Fibroblast of villous mesenchyme (primary cell): Measurements from ENCODE around the gene PSEN1. TPM values are rescaled to one million over a fixed set of nuclear protein-coding genes. Genes with fewer than 3 reads are reported as not detected.
"Not testable (repeated sequence)": the region's sequence is repeated elsewhere in the genome, so short reads cannot be mapped to it uniquely, and the experiment has no call there.

Experiments
- DNase-seq: peaks from one replicate; pipeline ENCODE4 v3.0.0-alpha.2; 2010; ENCODE audit warnings: low read depth
- H3K4me3 ChIP-seq: 2 replicates; pipeline ENCODE4 v1.5.1; 2011; ENCODE audit warnings: low read depth, mild to moderate bottlenecking, low read length
- total RNA-seq: library from RNA; depleted of rRNA; stranded (reverse); fragments of >200 nt; gene quantifications from 2 replicates; pipeline ENCODE4 v1.2.3, GENCODE V29; 2012
- TF ChIP-seq, protein P1 (sequence below): IDR thresholded peaks from 2 replicates; pipeline ENCODE4 v1.5.1; 2012; ENCODE audit warnings: low read depth, mild to moderate bottlenecking, low read length; ENCODE audit not compliant: insufficient read depth

PSEN1 gene
- total RNA-seq, 1 donor, result 57.4 TPM

DNA sequence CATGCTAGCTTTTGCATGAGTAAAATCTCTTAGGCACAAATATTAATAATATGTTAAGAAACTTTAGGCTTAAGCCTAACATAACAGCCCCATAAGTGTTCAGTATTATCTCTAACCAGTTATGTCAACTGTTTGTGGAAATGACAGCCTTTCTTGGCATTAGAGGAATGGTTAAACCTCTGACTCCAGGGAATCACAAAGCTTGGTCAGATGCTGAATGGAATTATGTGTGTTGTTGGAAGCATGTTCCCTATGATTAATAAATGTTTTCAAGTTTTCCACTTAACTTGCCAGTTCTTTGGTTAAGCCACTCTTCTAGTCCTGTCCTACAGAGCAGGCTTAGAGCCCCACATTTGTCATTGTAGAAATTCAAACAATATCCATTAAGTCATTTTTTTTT lies 17.0 kb downstream of the PSEN1 start:
- H3K4me3 ChIP-seq, result no peak overlapping the region
- DNase-seq, result peak; percentile 38
- TF ChIP-seq, protein P1, sequence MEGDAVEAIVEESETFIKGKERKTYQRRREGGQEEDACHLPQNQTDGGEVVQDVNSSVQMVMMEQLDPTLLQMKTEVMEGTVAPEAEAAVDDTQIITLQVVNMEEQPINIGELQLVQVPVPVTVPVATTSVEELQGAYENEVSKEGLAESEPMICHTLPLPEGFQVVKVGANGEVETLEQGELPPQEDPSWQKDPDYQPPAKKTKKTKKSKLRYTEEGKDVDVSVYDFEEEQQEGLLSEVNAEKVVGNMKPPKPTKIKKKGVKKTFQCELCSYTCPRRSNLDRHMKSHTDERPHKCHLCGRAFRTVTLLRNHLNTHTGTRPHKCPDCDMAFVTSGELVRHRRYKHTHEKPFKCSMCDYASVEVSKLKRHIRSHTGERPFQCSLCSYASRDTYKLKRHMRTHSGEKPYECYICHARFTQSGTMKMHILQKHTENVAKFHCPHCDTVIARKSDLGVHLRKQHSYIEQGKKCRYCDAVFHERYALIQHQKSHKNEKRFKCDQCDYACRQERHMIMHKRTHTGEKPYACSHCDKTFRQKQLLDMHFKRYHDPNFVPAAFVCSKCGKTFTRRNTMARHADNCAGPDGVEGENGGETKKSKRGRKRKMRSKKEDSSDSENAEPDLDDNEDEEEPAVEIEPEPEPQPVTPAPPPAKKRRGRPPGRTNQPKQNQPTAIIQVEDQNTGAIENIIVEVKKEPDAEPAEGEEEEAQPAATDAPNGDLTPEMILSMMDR, result no peak

DNA sequence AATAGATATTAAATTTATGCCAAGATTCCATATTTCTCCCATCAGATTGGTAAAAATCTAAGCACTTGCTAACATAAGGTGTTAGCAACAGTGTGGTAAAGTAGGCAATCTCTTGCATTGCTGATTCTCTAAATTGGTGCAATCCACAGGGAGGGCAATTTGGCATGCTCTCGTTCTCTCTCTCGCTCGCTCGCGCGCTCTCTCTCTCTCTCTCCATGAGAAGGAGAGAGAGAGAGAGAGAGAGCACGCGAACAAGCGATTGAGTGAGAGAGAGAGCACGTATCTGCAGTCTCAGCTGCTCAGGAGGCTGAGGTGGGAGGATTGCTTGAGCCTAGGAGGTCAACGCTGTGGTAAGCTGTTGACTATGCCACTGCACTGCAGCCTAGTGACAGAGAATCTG lies 25.9 kb downstream of the PSEN1 start:
- DNase-seq, result no peak
- TF ChIP-seq, protein P1, result no peak
- H3K4me3 ChIP-seq, result no peak overlapping the region

DNA sequence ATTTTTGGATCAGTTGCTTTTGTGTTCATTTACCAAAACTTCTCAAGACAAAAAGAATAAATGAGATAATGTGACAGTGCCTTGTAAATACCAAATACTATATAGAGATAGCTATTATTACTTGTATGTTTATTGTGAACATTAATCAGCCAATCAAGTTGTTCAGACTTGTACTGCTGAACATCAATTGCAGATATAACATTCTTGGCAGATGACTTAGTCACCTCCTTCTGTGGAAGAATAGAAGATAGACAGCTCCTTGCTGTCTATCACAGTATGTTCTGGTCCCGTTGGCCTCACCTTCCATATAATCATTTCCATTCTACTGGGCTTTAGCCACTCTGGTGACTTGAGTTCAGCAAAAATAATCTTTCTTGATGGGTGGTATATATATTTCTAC lies 30.1 kb downstream of the PSEN1 start:
- DNase-seq, result no peak
- H3K4me3 ChIP-seq, result no peak overlapping the region
- TF ChIP-seq, protein P1, result no peak

DNA sequence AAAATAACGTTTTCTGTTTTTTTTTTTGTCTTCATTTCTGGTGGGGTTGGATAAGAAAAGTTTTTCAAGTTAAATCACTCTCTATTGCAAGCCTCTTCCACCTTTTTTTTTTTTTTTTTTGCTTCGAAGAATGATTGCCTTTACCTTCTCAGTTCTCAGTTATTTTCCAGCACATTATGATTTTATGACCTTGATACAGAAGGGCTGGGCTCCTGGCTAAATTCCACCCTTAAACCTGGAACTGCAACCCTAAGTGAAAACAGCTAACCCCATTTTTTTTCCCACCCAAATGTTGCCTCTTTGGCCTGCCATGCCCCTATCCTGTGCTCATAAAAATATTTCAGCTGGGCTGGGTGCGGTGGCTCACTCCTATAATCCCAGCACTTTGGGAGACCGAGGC lies 31.4 kb downstream of the PSEN1 start:
- TF ChIP-seq, protein P1, result no peak
- DNase-seq, result no peak

DNA sequence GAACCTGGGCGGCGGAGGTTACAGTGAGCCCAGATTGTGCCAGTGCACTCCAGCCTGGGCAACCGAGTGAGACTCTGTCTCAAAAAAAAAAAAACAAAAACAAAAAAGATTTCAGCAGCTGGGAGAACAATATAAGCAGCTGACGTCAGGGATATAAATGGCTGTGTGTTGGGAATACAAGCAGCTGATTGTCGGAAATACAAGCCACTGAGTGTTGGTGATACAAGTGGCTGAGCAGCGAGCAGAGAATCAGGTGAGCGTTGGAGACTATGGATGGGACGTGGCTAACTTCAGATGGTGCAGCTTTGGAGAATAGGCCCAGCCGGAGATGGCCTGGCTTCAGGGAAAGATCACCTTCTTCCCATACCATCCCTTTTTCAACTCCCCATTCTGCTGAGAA lies 32.0 kb downstream of the PSEN1 start:
- H3K4me3 ChIP-seq, result no peak overlapping the region
- TF ChIP-seq, protein P1, result no peak
- no peak for DNase-seq

More for the DNA sequence above, 31.4 kb downstream of the PSEN1 start:
- no peak overlapping the region for H3K4me3 ChIP-seq

DNA sequence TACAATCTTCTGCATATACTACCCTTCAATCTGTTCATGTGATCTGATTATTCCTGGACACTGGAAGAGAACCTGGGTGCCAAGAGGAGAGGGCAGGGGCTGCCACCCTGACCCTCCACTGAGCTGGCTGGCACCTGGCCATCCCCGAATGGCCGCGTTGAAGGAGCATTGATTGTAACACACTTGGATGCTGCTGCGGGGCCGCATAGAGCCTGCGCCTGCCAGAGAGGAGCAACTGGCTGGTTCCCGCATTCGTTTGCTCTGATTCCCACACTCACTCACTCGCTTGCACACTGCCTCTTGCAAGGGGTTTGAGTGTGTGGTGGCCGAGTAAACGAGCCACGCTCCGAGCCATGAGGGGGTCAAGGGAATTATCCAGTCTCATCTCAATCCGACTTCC lies 32.4 kb downstream of the PSEN1 start:
- H3K4me3 ChIP-seq, result no peak overlapping the region
- TF ChIP-seq, protein P1, result no peak
- no peak for DNase-seq

DNA sequence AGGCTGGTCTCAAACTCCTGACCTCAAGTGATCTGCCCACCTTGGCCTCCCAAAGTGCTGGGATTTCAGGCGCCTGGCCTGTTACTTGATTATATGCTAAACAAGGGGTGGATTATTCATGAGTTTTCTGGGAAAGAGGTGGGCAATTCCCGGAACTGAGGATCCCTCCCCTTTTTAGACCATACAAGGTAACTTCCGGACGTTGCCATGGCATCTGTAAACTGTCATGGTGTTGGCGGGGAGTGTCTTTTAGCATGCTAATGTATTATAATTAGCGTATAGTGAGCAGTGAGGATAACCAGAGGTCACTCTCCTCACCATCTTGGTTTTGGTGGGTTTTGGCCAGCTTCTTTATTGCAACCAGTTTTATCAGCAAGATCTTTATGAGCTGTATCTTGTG lies 33.5 kb downstream of the PSEN1 start:
- not testable (repeated sequence) for H3K4me3 ChIP-seq

More for the DNA sequence above, 33.5 kb downstream of the PSEN1 start:
- DNase-seq, result peak; percentile 18
